GM12872 (cell line): ENCODE data around the gene ORC3.

ENCODE experiments used
- CTCF ChIP-seq: IDR thresholded peaks from 3 replicates; pipeline ENCODE4 v1.5.1; 2011; ENCODE audit warnings: low read depth, mild to moderate bottlenecking, low read length, moderate library complexity; ENCODE audit not compliant: insufficient read depth

ORC3 gene

GRCh38 chr6:87589693-87590416 is at the start of gene ORC3, which contains the start of gene RARS2:
Gene ORC3, plus strand, starts transcription at chr6:87590135. Its CDS starts 34 bp downstream, at chr6:87590169.
Gene RARS2, minus strand, starts transcription at chr6:87589987. Its CDS starts 30 bp downstream, at chr6:87589957.
- no peak for TF ChIP-seq CTCF

GRCh38 chr6:87540539-87540938 is 49.4 kb upstream of the ORC3 start:
- TF ChIP-seq CTCF: no peak

GRCh38 chr6:87541041-87541440 is 48.9 kb upstream of the ORC3 start:
- TF ChIP-seq CTCF: no peak

GRCh38 chr6:87541744-87542143 is 48.2 kb upstream of the ORC3 start:
- TF ChIP-seq CTCF: no peak

- no peak for TF ChIP-seq CTCF
Measured at GRCh38 chr6:87543696-87544473, 46.0 kb upstream of the ORC3 start.

GRCh38 chr6:87544474-87544735 is 45.5 kb upstream of the ORC3 start:
- no peak for TF ChIP-seq CTCF

- TF ChIP-seq CTCF: no peak
Measured at GRCh38 chr6:87551799-87552198, 38.1 kb upstream of the ORC3 start.
